SKM-1 (cell line): ENCODE data around the gene SMIM22.
"Not testable (repeated sequence)": the region's sequence is repeated elsewhere in the genome, so short reads cannot be mapped to it uniquely, and the experiment has no call there.

ENCODE experiments used
- DNase-seq: peaks from one replicate; lab custom pipeline; 2025; ENCODE audit not compliant: unreplicated experiment; lab: John Stamatoyannopoulos, UW

Gene SMIM22

GRCh38 chr16:4768549-4769305 is 26.4 kb upstream of the SMIM22 start:
- peak; percentile 69 for DNase-seq

GRCh38 chr16:4769306-4769638 is 25.9 kb upstream of the SMIM22 start:
- DNase-seq = no peak

GRCh38 chr16:4771646-4772045 is 23.5 kb upstream of the SMIM22 start:
- no peak for DNase-seq

- DNase-seq = no peak
Measured at GRCh38 chr16:4772351-4772750, 22.8 kb upstream of the SMIM22 start.

- no peak for DNase-seq
Measured at GRCh38 chr16:4775005-4775404, 20.2 kb upstream of the SMIM22 start.

- no peak for DNase-seq
Measured at GRCh38 chr16:4776141-4776705, 18.9 kb upstream of the SMIM22 start.

- DNase-seq = no peak
Measured at GRCh38 chr16:4777339-4778049, 17.7 kb upstream of the SMIM22 start.

GRCh38 chr16:4778050-4778392 is 17.1 kb upstream of the SMIM22 start:
- DNase-seq = no peak

- no peak for DNase-seq
Measured at GRCh38 chr16:4780235-4780634, 14.9 kb upstream of the SMIM22 start.

- no peak for DNase-seq
Measured at GRCh38 chr16:4783251-4783950, 11.8 kb upstream of the SMIM22 start.

GRCh38 chr16:4783951-4784336 is 11.2 kb upstream of the SMIM22 start:
- no peak for DNase-seq

- DNase-seq = not testable (repeated sequence)
Measured at GRCh38 chr16:4784444-4784987, 10.7 kb upstream of the SMIM22 start.

- no peak for DNase-seq
Measured at GRCh38 chr16:4785758-4786433, 9.3 kb upstream of the SMIM22 start.

- DNase-seq = no peak
Measured at GRCh38 chr16:4787068-4787467, 8.1 kb upstream of the SMIM22 start.

GRCh38 chr16:4787627-4788482 is 7.3 kb upstream of the SMIM22 start, which contains the start of gene SEPTIN12:
SEPTIN12 (minus strand) TSS chr16:4788345; CDS start chr16:4787645, 700 bp downstream.
- no peak for DNase-seq

GRCh38 chr16:4788489-4788889 is 6.7 kb upstream of the SMIM22 start:
- no peak for DNase-seq

GRCh38 chr16:4788910-4789309 is 6.3 kb upstream of the SMIM22 start:
- DNase-seq = no peak

GRCh38 chr16:4790261-4790660 is 4.9 kb upstream of the SMIM22 start:
- DNase-seq = no peak

- DNase-seq = no peak
Measured at GRCh38 chr16:4790871-4791270, 4.3 kb upstream of the SMIM22 start.

GRCh38 chr16:4792951-4793513 is 2.1 kb upstream of the SMIM22 start:
- no peak for DNase-seq
